Mesodermal cell (in vitro differentiated cells): Measurements from ENCODE around the gene ANXA3.

ENCODE experiments used
- H3K27ac ChIP-seq: 2 replicates; pipeline ENCODE4 v1.7.0; 2013; ENCODE audit warnings: mild to moderate bottlenecking, low read depth, low read length, moderate library complexity; ENCODE audit not compliant: severe bottlenecking
- H3K36me3 ChIP-seq: 2 replicates; pipeline ENCODE4 v1.7.1; 2013; ENCODE audit warnings: mild to moderate bottlenecking, low read length, moderate library complexity; ENCODE audit not compliant: control insufficient read depth, insufficient read depth
- H3K4me1 ChIP-seq: one replicate; pipeline ENCODE4 v1.7.1; 2013; ENCODE audit warnings: mild to moderate bottlenecking, low read length; ENCODE audit not compliant: insufficient read depth, control insufficient read depth, poor library complexity, severe bottlenecking
- H3K4me3 ChIP-seq: 2 replicates; pipeline ENCODE4 v1.7.0; 2013; ENCODE audit warnings: low read length, control low read depth, mild to moderate bottlenecking; ENCODE audit not compliant: insufficient read depth, poor library complexity, severe bottlenecking; ENCODE audit errors: extremely low read depth
- H3K9me3 ChIP-seq: 2 replicates; pipeline ENCODE4 v1.7.1; 2013; ENCODE audit warnings: mild to moderate bottlenecking, low read length, moderate library complexity; ENCODE audit not compliant: control insufficient read depth
- WGBS, 2 experiments: methylation state at CpG; one replicate each; pipeline ENCODE4 v1.1.5; 2013; ENCODE audit warnings: missing lambda C conversion rate in 2 of 2; ENCODE audit not compliant: insufficient coverage in 2 of 2; 5-methylcytosine and 5-hydroxymethylcytosine counted together

Gene ANXA3

GRCh38 chr4:78558410-78558809, 6.8 kb downstream of the ANXA3 start:
- Histone ChIP-seq H3K36me3 (peaks cover 20% of the 10 kb centered on the region), H3K4me1 (peaks cover 43% of the 10 kb centered on the region), H3K27ac (no peak overlapping the region), H3K9me3 (no peaks in the 10 kb centered on the region), H3K4me3 (no peak overlapping the region)
- WGBS, 2 experiments: no CpG with 5 or more reads among the region's 1 CpG

GRCh38 chr4:78560296-78560963, 8.9 kb downstream of the ANXA3 start:
- H3K4me1 ChIP-seq: peaks cover 43% of the 10 kb centered on the region
- H3K36me3 ChIP-seq: peaks cover 11% of the 10 kb centered on the region
- WGBS, 2 experiments: no CpG with 5 or more reads among the region's 2 CpGs
- no peaks in the 10 kb centered on the region for H3K9me3 ChIP-seq
- H3K4me3 ChIP-seq: no peak overlapping the region
- peak overlapping the region; percentile 92 for H3K27ac ChIP-seq

- Histone ChIP-seq H3K27ac (peak overlapping the region; percentile 92), H3K4me1 (peaks cover 51% of the 10 kb centered on the region), H3K36me3 (peaks cover 6% of the 10 kb centered on the region), H3K9me3 (no peaks in the 10 kb centered on the region), H3K4me3 (no peak overlapping the region)
Observed at GRCh38 chr4:78561677-78562076, 10.1 kb downstream of the ANXA3 start.

DNA sequence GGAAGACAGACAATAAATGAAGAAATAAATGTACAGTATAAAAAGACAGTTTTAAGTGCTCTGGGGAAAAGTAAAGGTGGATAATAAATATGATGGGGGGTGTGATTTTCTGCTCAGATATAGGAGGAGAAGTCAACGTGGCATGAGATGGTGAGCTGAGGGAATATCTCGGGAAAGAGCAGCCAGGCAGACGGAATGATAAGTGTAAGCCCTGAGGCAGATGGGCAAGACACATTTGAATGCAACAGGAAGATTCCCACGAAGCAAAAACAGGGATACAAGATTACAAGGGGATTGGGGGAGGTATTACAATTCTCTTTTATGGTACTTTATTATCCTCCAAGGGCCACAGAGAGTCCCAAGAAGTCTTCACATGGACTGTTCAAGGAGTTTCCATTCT, 11.1 kb downstream of the ANXA3 start:
- Histone ChIP-seq H3K4me1 (peaks cover 53% of the 10 kb centered on the region), H3K4me3 (no peak overlapping the region), H3K27ac (peak overlapping the region; percentile 30), H3K36me3 (peaks cover 3% of the 10 kb centered on the region), H3K9me3 (no peaks in the 10 kb centered on the region)
- WGBS, 2 experiments: 76 to 77% methylated on average over 3 to 4 of the region's 4 CpGs

- Histone ChIP-seq H3K9me3 (no peaks in the 10 kb centered on the region), H3K4me1 (peaks cover 54% of the 10 kb centered on the region), H3K4me3 (no peak overlapping the region), H3K27ac (peak overlapping the region; percentile 0), H3K36me3 (peaks cover 1% of the 10 kb centered on the region)
- WGBS, 2 experiments: 100% methylated on average over 1 to 2 of the region's 2 CpGs
Observed at GRCh38 chr4:78565971-78566372, 14.4 kb downstream of the ANXA3 start.

DNA sequence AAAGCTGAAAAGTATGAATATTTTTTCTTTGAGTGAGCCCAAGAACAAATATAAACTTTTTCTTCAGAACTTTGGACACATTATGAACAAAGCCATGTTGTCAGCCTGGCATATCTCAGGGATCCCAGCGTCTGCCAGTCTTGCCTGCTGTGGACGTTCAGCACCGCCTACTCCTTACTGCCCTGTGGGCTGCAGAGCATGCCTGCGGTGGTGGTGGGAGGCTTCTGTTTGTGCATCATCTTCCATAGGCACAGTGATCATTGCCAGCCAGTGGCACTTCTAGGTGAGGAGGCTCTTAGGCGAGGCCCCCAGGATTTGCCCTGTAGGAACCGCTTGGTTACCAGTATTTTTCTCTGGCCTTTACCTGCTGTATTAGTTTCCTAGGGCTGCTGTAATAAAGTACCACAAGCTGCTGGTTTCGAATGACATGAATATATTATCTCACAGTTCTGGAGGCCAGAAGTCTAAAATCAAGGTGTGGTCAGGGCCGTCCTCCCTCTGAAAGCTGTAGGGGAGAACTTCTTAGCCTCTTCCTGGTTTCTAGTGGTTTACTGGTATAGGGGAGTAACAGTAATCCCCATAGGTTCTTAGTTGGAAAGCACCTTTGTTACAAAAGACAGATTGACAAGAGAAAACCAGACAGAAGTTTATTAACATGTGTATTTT, 15.4 kb downstream of the ANXA3 start:
- Histone ChIP-seq H3K4me1 (peaks cover 45% of the 10 kb centered on the region), H3K9me3 (no peaks in the 10 kb centered on the region), H3K4me3 (no peak overlapping the region), H3K36me3 (peaks cover 4% of the 10 kb centered on the region), H3K27ac (peak overlapping the region; percentile 26)
- WGBS, 2 experiments: 93 to 96% methylated on average over 6 to 7 of the region's 8 CpGs

DNA sequence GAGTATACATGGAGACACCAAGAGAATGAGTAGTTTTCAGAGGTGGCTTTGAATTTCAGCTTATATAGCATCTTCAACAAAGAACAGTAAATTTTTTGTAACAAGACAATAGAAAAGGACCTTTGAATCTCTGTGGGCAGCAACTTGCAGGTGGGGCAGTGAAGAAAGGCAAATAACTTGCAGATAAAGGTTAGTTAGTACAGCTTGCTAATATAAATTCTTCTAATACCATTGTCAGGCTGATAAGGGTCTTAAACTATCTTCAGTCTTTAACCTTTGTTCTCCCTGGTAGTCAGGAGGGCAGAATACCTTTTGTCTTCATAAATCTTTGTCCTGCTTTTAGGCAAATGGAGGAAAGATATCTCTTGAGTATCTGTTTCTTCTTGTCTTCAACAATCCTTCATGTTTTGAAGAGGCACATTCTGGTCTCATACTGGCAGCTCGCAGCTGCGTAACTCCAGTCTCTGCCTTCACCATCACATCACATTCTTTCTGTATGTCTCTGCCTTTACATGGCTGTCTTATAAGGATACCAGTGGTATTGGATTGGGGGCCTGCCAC, 16.0 kb downstream of the ANXA3 start:
- H3K36me3 ChIP-seq: peaks cover 10% of the 10 kb centered on the region
- WGBS, 2 experiments: 80 to 92% methylated on average over 2 of the region's 2 CpGs
- no peaks in the 10 kb centered on the region for H3K9me3 ChIP-seq
- H3K27ac ChIP-seq: peak overlapping the region; percentile 26
- H3K4me3 ChIP-seq: no peak overlapping the region
- H3K4me1 ChIP-seq: peaks cover 39% of the 10 kb centered on the region

DNA sequence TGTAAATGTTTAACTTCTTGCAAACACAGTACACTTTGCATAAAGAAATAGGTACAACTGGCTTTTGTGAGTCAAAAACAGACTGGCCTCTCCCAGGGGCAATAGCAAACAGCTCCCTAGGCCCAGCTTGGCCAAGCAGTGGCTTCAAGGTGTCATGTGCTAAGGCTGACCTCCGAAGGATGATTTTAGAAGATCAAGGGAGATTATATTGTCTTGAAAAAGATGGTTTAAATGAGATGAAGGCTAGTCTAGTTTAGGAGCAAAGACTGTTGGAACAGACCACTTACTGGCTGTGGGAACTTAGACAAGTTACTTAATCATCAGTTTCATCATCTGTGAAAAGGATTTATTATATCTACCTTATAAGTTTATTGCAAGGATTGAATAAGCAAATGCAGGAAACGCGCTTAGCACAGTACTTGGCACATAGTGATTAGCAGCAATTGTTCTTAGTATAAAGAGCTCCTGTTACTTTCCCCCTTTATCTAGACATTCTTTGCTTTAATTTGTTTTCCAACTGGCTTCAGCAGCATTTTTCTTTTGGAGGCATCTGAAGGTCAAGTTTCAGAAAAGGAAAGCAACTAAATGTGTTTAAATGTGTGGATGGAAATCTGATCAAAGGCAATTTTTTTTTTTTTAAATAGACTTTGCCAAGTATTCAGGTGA, 17.2 kb downstream of the ANXA3 start:
- Histone ChIP-seq H3K9me3 (no peaks in the 10 kb centered on the region), H3K27ac (peak overlapping the region; percentile 84), H3K4me3 (no peak overlapping the region), H3K4me1 (peaks cover 31% of the 10 kb centered on the region), H3K36me3 (peaks cover 21% of the 10 kb centered on the region)
- WGBS, 2 experiments: 80 to 90% methylated on average over 1 of the region's 3 CpGs

DNA sequence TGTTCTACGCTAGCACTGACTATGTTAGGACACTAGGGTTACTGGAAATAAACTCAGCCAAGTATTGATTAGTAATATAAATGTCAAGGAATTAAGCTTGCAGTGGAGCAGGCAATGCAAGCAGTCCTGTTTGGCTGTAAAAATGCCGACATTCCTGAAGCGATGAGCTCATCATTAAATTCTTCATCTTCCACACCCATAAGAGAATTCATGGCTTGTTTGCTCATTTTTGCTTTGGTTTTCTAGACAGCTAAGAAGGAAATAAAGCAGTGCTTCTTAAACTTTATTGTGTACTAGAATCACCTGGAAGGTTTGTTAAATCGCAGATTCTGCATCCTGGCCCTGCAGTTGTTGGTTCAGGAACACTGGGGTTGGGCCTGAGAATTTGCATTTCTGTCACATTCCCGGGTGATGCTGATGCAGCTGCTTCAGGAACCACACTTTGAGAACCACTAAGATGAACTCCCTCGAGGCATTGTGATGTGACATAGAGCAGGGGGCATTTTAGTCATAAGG, 17.8 kb downstream of the ANXA3 start:
- peaks cover 25% of the 10 kb centered on the region for H3K36me3 ChIP-seq
- no peaks in the 10 kb centered on the region for H3K9me3 ChIP-seq
- peak overlapping the region; percentile 84 for H3K27ac ChIP-seq
- no peak overlapping the region for H3K4me3 ChIP-seq
- peaks cover 31% of the 10 kb centered on the region for H3K4me1 ChIP-seq
- 81 to 83% methylated on average over 3 to 4 of the region's 6 CpGs for WGBS, 2 experiments

GRCh38 chr4:78570117-78570516, 18.5 kb downstream of the ANXA3 start:
- Histone ChIP-seq H3K4me3 (no peak overlapping the region), H3K36me3 (peaks cover 26% of the 10 kb centered on the region), H3K4me1 (peaks cover 31% of the 10 kb centered on the region), H3K27ac (no peak overlapping the region), H3K9me3 (no peaks in the 10 kb centered on the region)
- no CpG with 5 or more reads among the region's 2 CpGs for WGBS, 2 experiments
